MM.1S (cell line): ENCODE measurements around the gene EIF6.

ENCODE experiments used
- DNase-seq: peaks from one replicate; pipeline ENCODE4 v3.0.0-alpha.2; 2015
- H2AFZ ChIP-seq: fragments of 300-600 bp; sonication (generic); 2 replicates; pipeline ENCODE4 v1.6.0; 2016; ENCODE audit warnings: antibody characterized with exemption, low read length
- H3F3A ChIP-seq: fragments of 300-600 bp; sonication (generic); 2 replicates; pipeline ENCODE4 v1.6.1; 2016; ENCODE audit warnings: mild to moderate bottlenecking, antibody characterized with exemption, low read length, moderate library complexity, mixed read lengths; ENCODE audit not compliant: insufficient read depth
- H3K27ac ChIP-seq: fragments of 300-600 bp; sonication (generic); 2 replicates; pipeline ENCODE4 v1.5.1; 2016; ENCODE audit warnings: mild to moderate bottlenecking, low read length
- H3K27me3 ChIP-seq: fragments of 300-600 bp; sonication (generic); replicated peaks from 2 replicates; pipeline ENCODE4 v1.6.0; 2016; ENCODE audit warnings: low read length; ENCODE audit not compliant: insufficient read depth
- H3K36me3 ChIP-seq: fragments of 300-600 bp; sonication (generic); replicated peaks from 2 replicates; pipeline ENCODE4 v1.6.1; 2016; ENCODE audit warnings: mild to moderate bottlenecking, low read length, mixed read lengths; ENCODE audit not compliant: insufficient read depth
- H3K4me1 ChIP-seq: fragments of 300-600 bp; sonication (generic); 2 replicates; pipeline ENCODE4 v1.6.1; 2016; ENCODE audit warnings: low read length, mixed read lengths
- H3K4me2 ChIP-seq: fragments of 300-600 bp; sonication (generic); 2 replicates; pipeline ENCODE4 v1.6.0; 2016; ENCODE audit warnings: low read depth, low read length
- H3K4me3 ChIP-seq: fragments of 300-600 bp; sonication (generic); 2 replicates; pipeline ENCODE4 v1.5.1; 2016; ENCODE audit warnings: low read length, mixed read lengths
- H3K79me2 ChIP-seq: fragments of 300-600 bp; sonication (generic); 2 replicates; pipeline ENCODE4 v1.6.1; 2016; ENCODE audit warnings: mixed run types, low read length, mixed read lengths
- H3K9ac ChIP-seq: fragments of 300-600 bp; sonication (generic); 2 replicates; pipeline ENCODE4 v1.6.1; 2016; ENCODE audit warnings: low read length, mixed read lengths
- H3K9me2 ChIP-seq: fragments of 300-600 bp; sonication (generic); replicated peaks from 2 replicates; pipeline ENCODE4 v1.6.1; 2016; ENCODE audit warnings: mild to moderate bottlenecking, low read length, mixed read lengths; ENCODE audit not compliant: insufficient read depth
- H3K9me3 ChIP-seq: fragments of 300-600 bp; sonication (generic); replicated peaks from 2 replicates; pipeline ENCODE4 v1.6.1; 2016; ENCODE audit warnings: mild to moderate bottlenecking, low read length, mixed read lengths; ENCODE audit not compliant: insufficient read depth
- H4K20me1 ChIP-seq: fragments of 300-600 bp; sonication (generic); 2 replicates; pipeline ENCODE4 v1.6.1; 2016; ENCODE audit warnings: mild to moderate bottlenecking, low read length, moderate library complexity, mixed read lengths; ENCODE audit not compliant: insufficient read depth
- CTCF ChIP-seq: fragments of 300-600 bp; sonication (generic); IDR thresholded peaks from 2 replicates; pipeline ENCODE4 v1.5.1; 2016; ENCODE audit warnings: antibody characterized with exemption, low read length, mixed read lengths
- EZH2 ChIP-seq: fragments of 300-600 bp; sonication (generic); optimal IDR thresholded peaks from 2 replicates; pipeline ENCODE3; 2017; ENCODE audit warnings: low read depth, mild to moderate bottlenecking, antibody characterized with exemption, low read length, mixed read lengths
- EZH2phosphoT487 ChIP-seq: fragments of 300-600 bp; sonication (generic); IDR thresholded peaks from 2 replicates; pipeline ENCODE4 v1.6.1; 2018; ENCODE audit warnings: antibody characterized with exemption, low read length

Gene EIF6

DNA sequence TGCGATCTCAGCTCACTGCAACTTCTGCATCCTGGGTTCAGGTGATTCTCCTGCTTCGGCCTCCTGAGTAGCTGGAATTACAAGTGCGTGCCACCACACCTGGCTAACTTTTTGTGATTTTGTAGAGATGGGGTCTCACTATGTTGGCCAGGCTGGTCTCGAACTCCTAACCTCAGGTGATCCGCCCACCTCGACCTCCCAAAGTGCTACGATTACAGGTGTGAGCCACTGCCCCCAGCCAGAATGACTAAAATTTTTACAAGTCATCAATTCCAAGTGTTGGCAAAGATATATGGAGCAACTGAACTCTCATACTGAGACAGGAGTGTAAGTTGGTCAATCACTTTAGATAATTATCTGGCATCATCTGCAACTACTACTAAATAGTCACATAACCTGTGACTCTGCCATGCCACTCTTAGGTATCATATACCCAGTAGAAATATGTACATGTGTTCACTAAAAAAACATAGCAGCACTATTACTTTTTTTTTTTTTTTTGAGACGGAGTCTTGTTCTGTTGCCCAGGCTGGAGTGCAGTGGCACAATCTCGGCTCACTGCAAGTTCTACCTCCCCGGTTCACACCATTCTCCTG, 3.0 kb downstream of the EIF6 start:
- Histone ChIP-seq H3K4me1 (peaks cover 5% of the 10 kb centered on the region; the same call in 1 of the 2 replicates), H3K36me3 (no peaks in the 10 kb centered on the region), H4K20me1 (no peaks in the 10 kb centered on the region), H3K4me3 (no peak overlapping the region), H3K9ac (no peak overlapping the region), H3K27me3 (no peaks in the 10 kb centered on the region), H3K4me2 (no peak overlapping the region), H3K9me2 (no peaks in the 10 kb centered on the region), H2AFZ (no peak overlapping the region), H3K79me2 (peaks cover 44% of the 10 kb centered on the region), H3K9me3 (no peaks in the 10 kb centered on the region), H3K27ac (no peak overlapping the region), H3F3A (peaks cover 14% of the 10 kb centered on the region)
- TF ChIP-seq CTCF (no peak), EZH2phosphoT487 (no peak), EZH2 (no peak)
- DNase-seq: no peak

DNA sequence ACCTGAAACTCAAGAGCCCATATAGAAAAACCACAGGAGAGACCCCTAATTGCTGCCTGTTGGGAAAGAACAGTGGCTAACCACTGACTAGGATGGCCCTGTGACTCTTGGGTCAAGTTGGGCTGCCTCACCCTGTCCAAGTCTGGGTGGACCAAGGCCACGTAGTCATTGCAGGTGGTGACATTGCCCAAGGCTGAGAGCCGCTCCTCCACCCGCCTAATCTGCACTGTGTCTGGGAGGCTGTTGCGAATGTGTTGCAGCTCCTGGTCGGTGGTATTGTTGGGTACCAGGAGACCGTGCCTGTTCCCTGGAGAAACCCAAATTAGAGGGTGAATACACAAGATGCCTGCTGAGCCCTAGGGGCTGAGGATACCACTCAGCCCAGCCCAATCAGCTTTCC, 4.0 kb downstream of the EIF6 start:
- peaks cover 5% of the 10 kb centered on the region; the same call in 1 of the 2 replicates for H3K4me1 ChIP-seq

GRCh38 chr20:35279533-35280174, 4.9 kb downstream of the EIF6 start:
- no peak for TF ChIP-seq CTCF
- no peak for TF ChIP-seq EZH2phosphoT487
- no peak for TF ChIP-seq EZH2
- no peak overlapping the region for H3K9ac ChIP-seq
- no peak overlapping the region for H3K4me2 ChIP-seq
- no peaks in the 10 kb centered on the region for H3K9me3 ChIP-seq
- H3K4me1 ChIP-seq: peaks cover 5% of the 10 kb centered on the region; the same call in 1 of the 2 replicates
- H3K36me3 ChIP-seq: no peaks in the 10 kb centered on the region
- no peak overlapping the region for H3K4me3 ChIP-seq
- H3F3A ChIP-seq: peaks cover 14% of the 10 kb centered on the region
- no peak overlapping the region for H2AFZ ChIP-seq
- no peaks in the 10 kb centered on the region for H3K9me2 ChIP-seq
- peaks cover 53% of the 10 kb centered on the region for H3K79me2 ChIP-seq
- no peaks in the 10 kb centered on the region for H3K27me3 ChIP-seq
- no peak overlapping the region for H3K27ac ChIP-seq
- no peaks in the 10 kb centered on the region for H4K20me1 ChIP-seq
- DNase-seq: no peak

More for the DNA sequence above, 4.0 kb downstream of the EIF6 start:
- no peak overlapping the region for H3K9ac ChIP-seq
- no peaks in the 10 kb centered on the region for H3K27me3 ChIP-seq
- peaks cover 53% of the 10 kb centered on the region for H3K79me2 ChIP-seq
- no peaks in the 10 kb centered on the region for H4K20me1 ChIP-seq
- peaks cover 14% of the 10 kb centered on the region for H3F3A ChIP-seq
- no peak overlapping the region for H3K27ac ChIP-seq
- no peak overlapping the region for H2AFZ ChIP-seq
- no peak for DNase-seq
- no peaks in the 10 kb centered on the region for H3K36me3 ChIP-seq
- no peak for TF ChIP-seq EZH2
- no peak for TF ChIP-seq EZH2phosphoT487
- no peak for TF ChIP-seq CTCF
- H3K9me2 ChIP-seq: no peaks in the 10 kb centered on the region
- no peak overlapping the region for H3K4me3 ChIP-seq
- no peaks in the 10 kb centered on the region for H3K9me3 ChIP-seq
- no peak overlapping the region for H3K4me2 ChIP-seq
